Adrenal gland (tissue), 5 donors: ENCODE measurements around the gene PHAX.
"Not testable (repeated sequence)": the region's sequence is repeated elsewhere in the genome, so short reads cannot be mapped to it uniquely, and the experiment has no call there.

Experiments
- POLR2A ChIP-seq, 2 donors: fragments of 450-650 bp; IDR thresholded peaks; one replicate each; pipeline ENCODE4 v1.6.1; 2017; ENCODE audit warnings: antibody characterized with exemption in 2 of 2, mild to moderate bottlenecking in 2 of 2, moderate library complexity in 1 of 2
- TF ChIP-seq, protein P1 (sequence below), 6 experiments: fragments of 450-650 bp in 4 of 6; fragments of 200-600 bp in 2 of 6; sonication (generic) in 1 of 6; IDR thresholded peaks; 1 replicate in 5 of 6; 2 replicates in 1 of 6; pipeline versions ENCODE4 v1.5.1 to v1.8.0; 2016 to 2021; ENCODE audit warnings: antibody characterized with exemption in 6 of 6, mild to moderate bottlenecking in 2 of 6, moderate library complexity in 1 of 6
- donor health status: DM: no; HTN: no; CAD: no.

DNA sequence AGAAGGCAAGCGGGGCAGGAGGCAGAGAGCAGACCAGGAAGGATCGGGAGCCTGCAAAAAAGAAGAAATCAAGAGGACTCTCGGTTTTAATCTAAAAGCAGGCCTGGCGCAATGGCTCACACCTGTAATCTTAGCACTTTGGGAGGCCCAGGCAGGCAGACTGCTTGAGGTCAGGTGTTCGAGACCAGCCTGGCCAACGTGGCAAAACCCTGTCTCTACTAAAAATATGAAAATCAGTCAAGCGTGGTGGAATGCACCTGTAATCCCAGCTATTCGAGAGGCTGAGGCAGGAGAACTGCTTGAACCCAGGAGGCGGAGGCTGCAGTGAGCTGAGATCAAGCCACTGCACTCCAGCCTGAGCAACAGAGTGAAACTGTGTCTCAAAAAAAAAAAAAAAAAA lies 45.6 kb upstream of the PHAX start:
- TF ChIP-seq POLR2A (IDR thresholded peaks at IDR 0.05), result not testable (repeated sequence)
- TF ChIP-seq, protein P1, sequence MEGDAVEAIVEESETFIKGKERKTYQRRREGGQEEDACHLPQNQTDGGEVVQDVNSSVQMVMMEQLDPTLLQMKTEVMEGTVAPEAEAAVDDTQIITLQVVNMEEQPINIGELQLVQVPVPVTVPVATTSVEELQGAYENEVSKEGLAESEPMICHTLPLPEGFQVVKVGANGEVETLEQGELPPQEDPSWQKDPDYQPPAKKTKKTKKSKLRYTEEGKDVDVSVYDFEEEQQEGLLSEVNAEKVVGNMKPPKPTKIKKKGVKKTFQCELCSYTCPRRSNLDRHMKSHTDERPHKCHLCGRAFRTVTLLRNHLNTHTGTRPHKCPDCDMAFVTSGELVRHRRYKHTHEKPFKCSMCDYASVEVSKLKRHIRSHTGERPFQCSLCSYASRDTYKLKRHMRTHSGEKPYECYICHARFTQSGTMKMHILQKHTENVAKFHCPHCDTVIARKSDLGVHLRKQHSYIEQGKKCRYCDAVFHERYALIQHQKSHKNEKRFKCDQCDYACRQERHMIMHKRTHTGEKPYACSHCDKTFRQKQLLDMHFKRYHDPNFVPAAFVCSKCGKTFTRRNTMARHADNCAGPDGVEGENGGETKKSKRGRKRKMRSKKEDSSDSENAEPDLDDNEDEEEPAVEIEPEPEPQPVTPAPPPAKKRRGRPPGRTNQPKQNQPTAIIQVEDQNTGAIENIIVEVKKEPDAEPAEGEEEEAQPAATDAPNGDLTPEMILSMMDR (IDR thresholded peaks at IDR 0.05), result not testable (repeated sequence)
